ENCODE measurements around the gene R3HDM4.

DNA sequence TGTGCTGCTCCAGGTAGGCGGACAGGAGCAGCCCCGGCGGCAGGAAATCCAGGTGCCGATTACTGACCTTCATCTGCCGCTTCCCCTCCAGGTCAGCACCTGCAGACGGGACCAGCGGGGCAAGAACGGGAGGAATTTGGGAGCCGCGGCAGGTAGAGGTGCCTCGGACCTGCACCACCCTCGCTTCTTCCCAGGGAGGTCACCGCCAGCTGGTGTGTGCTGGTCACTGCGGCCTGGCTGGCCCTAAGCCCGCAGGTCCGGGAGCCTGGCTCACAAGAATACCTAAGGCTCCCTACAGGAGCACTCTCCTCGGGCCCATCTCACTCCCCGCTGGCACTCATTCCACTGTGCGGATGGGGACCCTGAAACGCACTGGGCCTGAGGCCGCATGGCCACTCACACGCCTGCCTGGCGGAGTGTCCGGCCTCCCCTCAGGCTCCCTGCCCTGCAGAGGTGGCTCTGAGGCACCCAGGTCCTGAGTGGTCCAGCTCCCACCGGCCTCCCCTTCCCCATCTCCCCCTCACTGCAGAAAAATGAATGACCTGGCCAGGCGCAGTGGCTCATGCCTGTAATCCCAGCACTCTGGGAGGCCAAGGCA, 15.5 kb downstream of the R3HDM4 start:
- no peak for TF ChIP-seq CTCF (IDR thresholded peaks at IDR 0.05)
- TF ChIP-seq POLR2A (IDR thresholded peaks at IDR 0.05): no peak
